GM06990 (cell line): ENCODE measurements around the gene FOXM1.
"Not testable (repeated sequence)": the region's sequence is repeated elsewhere in the genome, so short reads cannot be mapped to it uniquely, and the experiment has no call there.

Source experiments
- DNase-seq: peaks from one replicate; pipeline ENCODE4 v3.0.0-alpha.2; 2011; ENCODE audit not compliant: insufficient read length; ENCODE audit errors: extremely low read depth
- H3K27me3 ChIP-seq: replicated peaks from 2 replicates; pipeline ENCODE4 v1.6.0; 2011; ENCODE audit warnings: low read length; ENCODE audit not compliant: control insufficient read depth, insufficient read depth
- H3K36me3 ChIP-seq: 2 replicates; pipeline ENCODE4 v1.5.1; 2011; ENCODE audit warnings: low read length; ENCODE audit not compliant: control insufficient read depth, insufficient read depth
- H3K4me3 ChIP-seq: replicated peaks from 2 replicates; pipeline ENCODE4 v1.5.1; 2011; ENCODE audit warnings: low read depth, mild to moderate bottlenecking, control low read depth, low read length
- CTCF ChIP-seq: IDR thresholded peaks from 2 replicates; pipeline ENCODE4 v1.5.1; 2011; ENCODE audit warnings: low read length, control low read depth, mild to moderate bottlenecking, inconsistent platforms; ENCODE audit not compliant: insufficient read depth, poor library complexity, severe bottlenecking

Gene FOXM1

GRCh38 chr12:2877953-2878732 is 1.2 kb upstream of the FOXM1 start:
- peaks cover 6% of the 10 kb centered on the region for H3K36me3 ChIP-seq
- no peak for TF ChIP-seq CTCF
- peak overlapping the region; percentile 96 for H3K4me3 ChIP-seq
- DNase-seq: no peak
- H3K27me3 ChIP-seq: no peaks in the 10 kb centered on the region

- DNase-seq: peak; percentile 78
- no peak for TF ChIP-seq CTCF
- H3K27me3 ChIP-seq: no peaks in the 10 kb centered on the region
- H3K36me3 ChIP-seq: peaks cover 12% of the 10 kb centered on the region
- H3K4me3 ChIP-seq: peak overlapping the region; percentile 96
Observed at GRCh38 chr12:2876431-2877046, 435 bp downstream of the FOXM1 start.

DNA sequence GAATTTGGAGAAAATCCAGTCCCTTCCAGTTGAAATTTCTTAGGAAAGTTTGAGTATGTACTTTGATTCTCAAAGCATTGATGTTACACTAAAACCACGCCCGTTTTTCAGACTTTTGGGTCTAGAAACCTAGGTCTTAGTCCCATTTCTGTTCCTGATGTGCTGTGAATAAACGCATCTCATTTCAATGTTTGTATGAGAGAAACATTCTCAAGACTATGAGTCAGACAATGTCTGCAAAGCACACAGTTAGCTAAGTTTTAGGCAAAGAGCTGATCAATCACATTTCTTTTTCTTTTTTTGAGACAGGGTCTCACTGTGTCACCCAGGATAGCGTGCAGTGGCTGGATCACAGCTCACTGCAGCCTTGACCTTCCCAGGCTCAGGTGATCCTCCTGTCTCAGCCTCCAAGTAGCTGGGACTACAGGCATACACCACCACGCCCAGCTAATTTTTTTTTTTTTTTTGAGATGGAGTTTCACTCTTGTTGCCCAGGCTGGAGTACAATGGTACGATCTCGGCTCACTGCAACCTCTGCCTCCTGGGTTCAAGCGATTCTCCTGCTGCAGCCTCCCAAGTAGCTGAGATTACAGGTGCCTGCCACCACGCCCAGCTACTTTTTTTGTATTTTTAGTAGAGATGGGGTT is 7.9 kb downstream of the FOXM1 start:
- not testable (repeated sequence) for DNase-seq, H3K4me3 ChIP-seq, H3K27me3 ChIP-seq
- H3K36me3 ChIP-seq: peaks cover 34% of the 10 kb centered on the region

DNA sequence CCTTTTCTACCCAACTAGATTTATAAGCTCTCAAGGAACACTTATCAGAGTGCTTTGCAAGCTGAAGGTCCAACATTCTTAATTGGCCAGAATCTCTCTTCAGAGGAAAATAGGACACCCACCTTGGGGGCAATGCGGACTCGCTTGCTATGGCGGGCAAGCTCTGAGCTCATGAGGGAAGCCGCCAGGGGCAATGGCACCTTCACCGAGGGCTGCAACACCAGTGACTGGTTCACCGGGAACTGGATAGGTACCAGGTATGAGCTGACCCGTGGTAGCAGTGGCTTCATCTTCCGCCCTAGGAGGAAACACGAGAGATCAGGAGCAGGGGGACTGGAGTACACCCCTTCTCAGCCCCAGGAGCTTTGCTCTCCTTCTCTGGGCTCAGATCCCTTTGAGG is 12.8 kb downstream of the FOXM1 start:
- Histone ChIP-seq H3K36me3 (peaks cover 25% of the 10 kb centered on the region), H3K27me3 (no peaks in the 10 kb centered on the region), H3K4me3 (no peak overlapping the region)
- no peak for TF ChIP-seq CTCF
- no peak for DNase-seq

DNA sequence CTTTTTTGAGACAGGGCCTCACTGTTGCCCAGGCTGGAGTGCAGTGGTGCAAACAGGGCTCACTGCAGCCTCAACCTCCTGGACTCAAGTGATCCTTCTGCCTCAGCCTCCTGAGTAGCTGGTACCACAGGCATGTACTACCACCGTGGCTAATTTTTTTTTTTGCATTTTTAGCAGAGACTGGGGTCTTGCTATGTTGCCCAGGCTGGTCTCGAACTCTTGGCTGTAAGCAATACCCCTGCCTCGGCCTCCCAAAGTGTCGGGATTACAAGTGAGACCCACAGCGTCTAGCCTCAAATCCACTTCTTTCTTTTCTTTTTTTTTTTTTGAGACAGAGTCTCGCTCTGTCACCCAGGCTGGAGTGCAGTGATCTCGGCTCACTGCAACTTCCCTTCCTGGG is 13.6 kb downstream of the FOXM1 start:
- not testable (repeated sequence) for H3K27me3 ChIP-seq, DNase-seq, H3K4me3 ChIP-seq
- H3K36me3 ChIP-seq: peaks cover 30% of the 10 kb centered on the region

DNA sequence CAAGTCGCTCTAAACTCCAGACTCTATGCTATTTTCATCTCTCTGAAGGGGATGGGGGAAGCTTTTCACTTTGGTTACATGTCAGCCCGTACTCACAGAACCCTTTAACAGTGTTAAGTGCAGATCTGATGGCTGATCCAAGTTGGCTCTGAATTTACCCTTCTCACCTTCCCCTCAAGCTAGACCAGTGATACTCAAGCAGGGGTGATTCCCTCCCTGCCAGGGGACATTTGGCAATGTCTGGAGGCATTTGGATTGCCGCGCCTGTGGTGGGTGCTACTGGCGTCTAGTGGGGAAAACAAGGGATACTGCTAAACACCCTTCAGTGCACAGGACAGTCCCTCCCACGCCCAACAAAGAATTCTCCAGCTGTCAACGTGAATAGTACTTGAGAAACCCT is 14.1 kb downstream of the FOXM1 start:
- H3K36me3 ChIP-seq: peaks cover 31% of the 10 kb centered on the region
- no peak for DNase-seq

More for the DNA sequence above, 14.1 kb downstream of the FOXM1 start:
- no peak overlapping the region for H3K4me3 ChIP-seq
- no peaks in the 10 kb centered on the region for H3K27me3 ChIP-seq
- TF ChIP-seq CTCF: no peak
